HEK293 (cell line): ENCODE results near the gene OXNAD1.

Source experiments
- CTCF ChIP-seq: fragments of 450-650 bp; formaldehyde crosslinking; IDR thresholded peaks from 2 replicates; pipeline ENCODE4 v1.5.1; 2016; ENCODE audit warnings: missing biosample characterization, missing genetic modification characterization
- PRDM4 ChIP-seq: fragments of 450-650 bp; formaldehyde crosslinking; IDR thresholded peaks from 2 replicates; pipeline ENCODE4 v1.5.1; 2017; ENCODE audit warnings: missing biosample characterization, missing genetic modification characterization
- TRIM28 ChIP-seq: IDR thresholded peaks from 2 replicates; pipeline ENCODE4 v1.6.1; 2011; ENCODE audit warnings: low read length, control low read depth, borderline replicate concordance
- ZNF138 ChIP-seq: fragments of 450-650 bp; formaldehyde crosslinking; IDR thresholded peaks from 2 replicates; pipeline ENCODE4 v1.5.1; 2016; ENCODE audit warnings: missing biosample characterization, missing genetic modification characterization, borderline replicate concordance
- ZNF174 ChIP-seq: fragments of 450-650 bp; formaldehyde crosslinking; IDR thresholded peaks from 2 replicates; pipeline ENCODE4 v1.5.0; 2017; ENCODE audit warnings: missing biosample characterization, mild to moderate bottlenecking, missing genetic modification characterization
- ZNF24 ChIP-seq: fragments of 450-650 bp; formaldehyde crosslinking; IDR thresholded peaks from 2 replicates; pipeline ENCODE4 v1.5.1; 2016; ENCODE audit warnings: missing biosample characterization, missing genetic modification characterization
- ZNF747 ChIP-seq: fragments of 450-650 bp; formaldehyde crosslinking; IDR thresholded peaks from 2 replicates; pipeline ENCODE4 v1.5.1; 2016; ENCODE audit warnings: missing biosample characterization, missing genetic modification characterization

- TF ChIP-seq ZNF138 (tag by site-specific recombination) (no peak), CTCF (tag by site-specific recombination) (no peak), TRIM28 (no peak), PRDM4 (tag by site-specific recombination) (no peak), ZNF24 (tag by site-specific recombination) (no peak), ZNF747 (tag by site-specific recombination) (no peak), ZNF174 (tag by site-specific recombination) (no peak)
Measured at GRCh38 chr3:16350597-16351318, 85.7 kb downstream of the OXNAD1 start.
